ENCODE measurements around the gene SLC4A2.

Gene SLC4A2

GRCh38 chr7:151081170-151082101 lies 22.0 kb downstream of the SLC4A2 start:
- no peak for DNase-seq (ENCODE audit: low read depth in 3 of 3)

GRCh38 chr7:151082141-151083070 lies 23.0 kb downstream of the SLC4A2 start:
- DNase-seq (ENCODE audit: low read depth in 3 of 3): no peak

- peak; percentile 61 to 75 (median 68) for DNase-seq (ENCODE audit: low read depth in 3 of 3)
Observed at GRCh38 chr7:151083071-151083823, 23.9 kb downstream of the SLC4A2 start, which contains the start of gene TMUB1. Gene TMUB1, minus strand, starts transcription at chr7:151083493. Its CDS starts 930 bp downstream, at chr7:151082563.

GRCh38 chr7:151083824-151084160 lies 24.4 kb downstream of the SLC4A2 start:
- DNase-seq (ENCODE audit: low read depth in 3 of 3): no peak

GRCh38 chr7:151085329-151085690 lies 25.9 kb downstream of the SLC4A2 start:
- DNase-seq (ENCODE audit: low read depth in 3 of 3): no peak

GRCh38 chr7:151085691-151086620 lies 26.6 kb downstream of the SLC4A2 start, which contains the start of gene AGAP3:
Gene AGAP3, plus strand, starts transcription at chr7:151086475. Its CDS starts 267 bp downstream, at chr7:151086742.
- DNase-seq (ENCODE audit: low read depth in 3 of 3): no peak

GRCh38 chr7:151086802-151087244 lies 27.4 kb downstream of the SLC4A2 start:
- no peak for DNase-seq (ENCODE audit: low read depth in 3 of 3)

- no peak for DNase-seq (ENCODE audit: low read depth in 3 of 3)
Observed at GRCh38 chr7:151087245-151088018, 28.0 kb downstream of the SLC4A2 start.

GRCh38 chr7:151088019-151088855 lies 28.8 kb downstream of the SLC4A2 start:
- no peak for DNase-seq (ENCODE audit: low read depth in 3 of 3)

- no peak for DNase-seq (ENCODE audit: low read depth in 3 of 3)
Observed at GRCh38 chr7:151088856-151089699, 29.7 kb downstream of the SLC4A2 start.

GRCh38 chr7:151089893-151090730 lies 30.7 kb downstream of the SLC4A2 start:
- no peak for DNase-seq (ENCODE audit: low read depth in 3 of 3)

- no peak for DNase-seq (ENCODE audit: low read depth in 3 of 3)
Observed at GRCh38 chr7:151091003-151091402, 31.6 kb downstream of the SLC4A2 start.

GRCh38 chr7:151091431-151091830 lies 32.0 kb downstream of the SLC4A2 start:
- DNase-seq (ENCODE audit: low read depth in 3 of 3): no peak

- no peak for DNase-seq (ENCODE audit: low read depth in 3 of 3)
Observed at GRCh38 chr7:151091988-151092387, 32.6 kb downstream of the SLC4A2 start.

GRCh38 chr7:151093748-151094147 lies 34.4 kb downstream of the SLC4A2 start:
- no peak for DNase-seq (ENCODE audit: low read depth in 3 of 3)

GRCh38 chr7:151094675-151095074 lies 35.3 kb downstream of the SLC4A2 start:
- no peak for DNase-seq (ENCODE audit: low read depth in 3 of 3)

Measured in stimulated activated CD4-positive, alpha-beta T cell treated with anti-CD3 and anti-CD28 coated beads, TNF-alpha, amount 100 ng/mL, for 48 hours (primary cell).